B cell (primary cell): ENCODE data around the gene TGFBI.

Experiments
- EZH2 ChIP-seq: IDR thresholded peaks from 2 replicates; pipeline ENCODE4 v1.6.1; 2012; ENCODE audit warnings: borderline replicate concordance, low read depth, mild to moderate bottlenecking, moderate library complexity, low read length; ENCODE audit not compliant: insufficient read depth, poor library complexity, severe bottlenecking
- TF ChIP-seq, protein P1 (sequence below): fragments of 200-600 bp; IDR thresholded peaks from one replicate; pipeline ENCODE4 v1.8.0; 2022; ENCODE audit warnings: antibody characterized with exemption, mild to moderate bottlenecking

DNA sequence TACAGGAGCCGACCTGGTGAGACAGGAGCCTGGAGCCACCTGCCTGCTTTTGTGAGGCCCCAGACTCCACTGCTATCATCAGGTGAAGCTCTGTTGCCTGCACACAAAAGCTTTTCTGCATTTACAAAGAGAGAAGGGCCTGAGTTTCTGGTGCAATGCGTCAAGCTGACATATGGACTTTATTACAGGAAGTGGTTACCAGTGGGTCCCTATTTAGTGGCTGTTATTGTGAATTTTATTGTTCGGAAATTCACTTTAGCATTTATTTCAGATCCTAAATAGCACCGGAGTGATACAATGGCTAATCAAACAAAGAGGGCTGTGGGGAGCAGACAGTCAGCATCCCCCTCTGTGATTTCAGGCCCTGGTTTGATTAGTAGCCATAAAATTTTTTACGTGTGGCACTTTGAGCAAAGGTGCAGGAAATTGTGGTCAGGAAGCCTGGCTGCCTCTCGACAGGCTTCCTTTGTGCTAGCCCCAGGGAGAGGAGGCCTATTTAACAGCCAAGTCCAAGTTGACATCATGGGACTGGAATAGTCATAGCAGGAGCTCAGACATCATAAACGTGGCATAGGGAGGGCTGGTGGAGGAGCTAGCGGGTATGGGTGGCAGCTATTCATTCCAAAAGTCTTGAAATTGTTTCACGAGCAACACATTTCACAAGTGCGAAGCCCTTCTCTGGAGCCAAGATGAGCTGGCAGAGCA, 8.4 kb downstream of the TGFBI start:
- TF ChIP-seq, protein P1, sequence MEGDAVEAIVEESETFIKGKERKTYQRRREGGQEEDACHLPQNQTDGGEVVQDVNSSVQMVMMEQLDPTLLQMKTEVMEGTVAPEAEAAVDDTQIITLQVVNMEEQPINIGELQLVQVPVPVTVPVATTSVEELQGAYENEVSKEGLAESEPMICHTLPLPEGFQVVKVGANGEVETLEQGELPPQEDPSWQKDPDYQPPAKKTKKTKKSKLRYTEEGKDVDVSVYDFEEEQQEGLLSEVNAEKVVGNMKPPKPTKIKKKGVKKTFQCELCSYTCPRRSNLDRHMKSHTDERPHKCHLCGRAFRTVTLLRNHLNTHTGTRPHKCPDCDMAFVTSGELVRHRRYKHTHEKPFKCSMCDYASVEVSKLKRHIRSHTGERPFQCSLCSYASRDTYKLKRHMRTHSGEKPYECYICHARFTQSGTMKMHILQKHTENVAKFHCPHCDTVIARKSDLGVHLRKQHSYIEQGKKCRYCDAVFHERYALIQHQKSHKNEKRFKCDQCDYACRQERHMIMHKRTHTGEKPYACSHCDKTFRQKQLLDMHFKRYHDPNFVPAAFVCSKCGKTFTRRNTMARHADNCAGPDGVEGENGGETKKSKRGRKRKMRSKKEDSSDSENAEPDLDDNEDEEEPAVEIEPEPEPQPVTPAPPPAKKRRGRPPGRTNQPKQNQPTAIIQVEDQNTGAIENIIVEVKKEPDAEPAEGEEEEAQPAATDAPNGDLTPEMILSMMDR: no peak
- no peak for TF ChIP-seq EZH2
